HL-60 (cell line): ENCODE results near the gene UBN1.

Experiments used
- GABPA ChIP-seq: IDR thresholded peaks from 2 replicates; pipeline ENCODE4 v1.6.1; 2012; ENCODE audit warnings: low read depth
- POLR2AphosphoS5 ChIP-seq: IDR thresholded peaks from 2 replicates; pipeline ENCODE4 v1.6.1; 2012; ENCODE audit warnings: low read depth
- REST ChIP-seq: IDR thresholded peaks from 2 replicates; pipeline ENCODE4 v1.6.1; 2012; ENCODE audit warnings: low read depth; ENCODE audit not compliant: insufficient replicate concordance
- SPI1 ChIP-seq: IDR thresholded peaks from 2 replicates; pipeline ENCODE4 v1.6.1; 2012; ENCODE audit warnings: low read depth, mild to moderate bottlenecking, borderline replicate concordance
- TF ChIP-seq, protein P1 (sequence below): IDR thresholded peaks from one replicate; pipeline ENCODE4 v1.5.1; 2011; ENCODE audit warnings: low read length, control low read depth, inconsistent platforms; ENCODE audit not compliant: insufficient read depth

GRCh38 chr16:4908854-4909401 is 61.6 kb downstream of the UBN1 start:
- TF ChIP-seq SPI1 = no peak
- TF ChIP-seq, protein P1, sequence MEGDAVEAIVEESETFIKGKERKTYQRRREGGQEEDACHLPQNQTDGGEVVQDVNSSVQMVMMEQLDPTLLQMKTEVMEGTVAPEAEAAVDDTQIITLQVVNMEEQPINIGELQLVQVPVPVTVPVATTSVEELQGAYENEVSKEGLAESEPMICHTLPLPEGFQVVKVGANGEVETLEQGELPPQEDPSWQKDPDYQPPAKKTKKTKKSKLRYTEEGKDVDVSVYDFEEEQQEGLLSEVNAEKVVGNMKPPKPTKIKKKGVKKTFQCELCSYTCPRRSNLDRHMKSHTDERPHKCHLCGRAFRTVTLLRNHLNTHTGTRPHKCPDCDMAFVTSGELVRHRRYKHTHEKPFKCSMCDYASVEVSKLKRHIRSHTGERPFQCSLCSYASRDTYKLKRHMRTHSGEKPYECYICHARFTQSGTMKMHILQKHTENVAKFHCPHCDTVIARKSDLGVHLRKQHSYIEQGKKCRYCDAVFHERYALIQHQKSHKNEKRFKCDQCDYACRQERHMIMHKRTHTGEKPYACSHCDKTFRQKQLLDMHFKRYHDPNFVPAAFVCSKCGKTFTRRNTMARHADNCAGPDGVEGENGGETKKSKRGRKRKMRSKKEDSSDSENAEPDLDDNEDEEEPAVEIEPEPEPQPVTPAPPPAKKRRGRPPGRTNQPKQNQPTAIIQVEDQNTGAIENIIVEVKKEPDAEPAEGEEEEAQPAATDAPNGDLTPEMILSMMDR = no peak
- TF ChIP-seq POLR2AphosphoS5 = no peak
- TF ChIP-seq REST = no peak
- no peak for TF ChIP-seq GABPA
